Loucy (cell line): ENCODE data around the gene IGF2BP2.

Experiments
- CTCF ChIP-seq: fragments of 200-600 bp; sonication (generic); conservative IDR thresholded peaks from 2 replicates; pipeline ENCODE4 v1.5.1; 2014; ENCODE audit warnings: mild to moderate bottlenecking, antibody characterized with exemption, low read length
- EZH2phosphoT487 ChIP-seq: fragments of 200-600 bp; IDR thresholded peaks from 2 replicates; pipeline ENCODE4 v1.6.1; 2018; ENCODE audit warnings: antibody characterized with exemption, mild to moderate bottlenecking, moderate library complexity, borderline replicate concordance

- TF ChIP-seq CTCF = no peak
- TF ChIP-seq EZH2phosphoT487 = no peak
Measured at GRCh38 chr3:185729337-185730055, 95.3 kb downstream of the IGF2BP2 start.
